Panc1 (cell line): ENCODE data around the gene CUEDC1. TPM values are rescaled to one million over a fixed set of nuclear protein-coding genes. Genes with fewer than 3 reads are reported as not detected.

Experiments
- ATAC-seq: fragments of 200-7000 bp; cut with Tn5 transposase; 2 replicates; pipeline ENCODE4 v1.9.1; 2020; ENCODE audit warnings: mild to moderate bottlenecking, moderate library complexity
- BruUV-seq: library from RNA; stranded (reverse); fragments of 400-500 nt; replicated peaks from 2 replicates; lab custom pipeline; 2021; lab: Mats Ljungman, UMichigan
- CTCF ChIA-PET: fragments of 300-600 bp; sonication (Branson Sonifier 250); formaldehyde crosslinking; loops from one replicate; lab custom pipeline; 2022; ENCODE audit warnings: antibody characterized with exemption; lab: Charles Lee
- POLR2A ChIA-PET: fragments of 300-600 bp; sonication (Branson Sonifier 250); formaldehyde crosslinking; loops from one replicate; lab custom pipeline; 2022; ENCODE audit warnings: antibody characterized with exemption; lab: Charles Lee
- DNase-seq: peaks from one replicate; pipeline ENCODE4 v3.0.0-alpha.2; 2010; ENCODE audit warnings: low read depth, low spot score
- H3K27ac ChIP-seq: 2 replicates; pipeline ENCODE4 v1.5.1; 2011; ENCODE audit warnings: mild to moderate bottlenecking, low read length, inconsistent platforms
- H3K27me3 ChIP-seq: fragments of 200-500 bp; sonication (Bioruptor generic); 2 replicates; pipeline ENCODE4 v1.6.0; 2014; ENCODE audit warnings: low read length, inconsistent platforms; ENCODE audit not compliant: control insufficient read depth, insufficient read depth
- H3K36me3 ChIP-seq: fragments of 200-500 bp; sonication (Bioruptor generic); 2 replicates; pipeline ENCODE4 v1.5.1; 2014; ENCODE audit warnings: inconsistent platforms, mild to moderate bottlenecking, low read length, moderate library complexity; ENCODE audit not compliant: control insufficient read depth, insufficient read depth
- H3K4me1 ChIP-seq: 2 replicates; pipeline ENCODE4 v1.5.1; 2011; ENCODE audit warnings: inconsistent platforms, mild to moderate bottlenecking, low read length, moderate library complexity; ENCODE audit not compliant: control insufficient read depth, insufficient read depth
- H3K4me3 ChIP-seq, 2 experiments: 2 replicates each; pipeline ENCODE4 v1.5.1; 2011 to 2012; ENCODE audit warnings: low read depth in 2 of 2, low read length in 2 of 2, mild to moderate bottlenecking in 2 of 2, inconsistent platforms in 1 of 2, moderate library complexity in 1 of 2
- H3K9me3 ChIP-seq: fragments of 200-500 bp; sonication (Bioruptor generic); 2 replicates; pipeline ENCODE4 v1.5.1; 2014; ENCODE audit warnings: low read depth, mild to moderate bottlenecking, inconsistent platforms, low read length, moderate library complexity; ENCODE audit not compliant: control insufficient read depth, insufficient read depth
- POLR2AphosphoS5 ChIP-seq: IDR thresholded peaks from 2 replicates; pipeline ENCODE4 v1.6.1; 2012; ENCODE audit warnings: mild to moderate bottlenecking, low read depth, low read length, moderate library complexity
- SIN3A ChIP-seq: IDR thresholded peaks from 2 replicates; pipeline ENCODE4 v1.6.1; 2012; ENCODE audit warnings: low read depth, mild to moderate bottlenecking, low read length, moderate library complexity, borderline replicate concordance; ENCODE audit not compliant: insufficient read depth
- TCF7L2 ChIP-seq: IDR thresholded peaks from 2 replicates; pipeline ENCODE4 v1.6.1; 2011; ENCODE audit warnings: mild to moderate bottlenecking, low read depth, low read length, inconsistent platforms
- in situ Hi-C: cut with HindIII; loops from 2 replicates; pipeline ENCODE4 v1.10.0; 2016; ENCODE audit warnings: low sequenced_read_pairs, low pct_unique_long_range_greater_than_20kb
- intact Hi-C: fragments of 100-400 bp; cut with micrococcal nuclease; formaldehyde crosslinking; loops from one replicate; pipeline ENCODE4 v1.10.0; 2022; ENCODE audit not compliant: unreplicated experiment
- total RNA-seq: library from RNA; stranded (reverse); gene quantifications from one replicate; pipeline ENCODE4 v1.2.1, GENCODE V29; 2021; ENCODE audit not compliant: unreplicated experiment
- TF ChIP-seq, protein P1 (sequence below): fragments of 450-650 bp; IDR thresholded peaks from 2 replicates; pipeline ENCODE4 v1.5.1; 2017; ENCODE audit warnings: mild to moderate bottlenecking
- TF ChIP-seq, protein P2 (sequence below), 2 experiments: IDR thresholded peaks; 2 replicates each; pipeline ENCODE4 v1.6.1; 2011 to 2012; ENCODE audit warnings: low read depth in 2 of 2, control low read depth in 1 of 2, low read length in 1 of 2, mild to moderate bottlenecking in 1 of 2, moderate library complexity in 1 of 2; ENCODE audit not compliant: insufficient read depth in 1 of 2

Gene CUEDC1
- total RNA-seq, 1 experiment from 2014 or later = 103 TPM

DNA sequence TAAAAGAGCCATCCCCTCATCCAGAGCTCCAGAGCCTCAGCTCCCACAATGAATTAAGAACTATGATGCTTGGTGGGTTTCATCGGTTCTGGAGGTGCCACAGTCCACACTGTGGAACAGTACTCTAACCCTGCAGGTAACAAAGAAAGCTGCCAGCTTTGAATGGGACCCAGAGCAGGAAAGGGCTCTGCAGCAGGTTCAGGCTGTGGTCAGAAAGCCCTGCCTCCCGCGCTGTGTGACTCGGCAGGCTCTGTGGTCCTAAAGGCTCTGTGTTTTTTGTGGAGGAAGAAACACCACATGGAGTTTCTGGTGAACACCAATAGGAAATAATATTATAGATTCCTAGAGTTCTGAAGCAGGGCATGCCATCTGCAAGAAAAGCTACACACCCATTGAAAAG is 137.9 kb downstream of the CUEDC1 start:
- DNase-seq = no peak
- H3K4me1 ChIP-seq = no peaks in the 10 kb centered on the region
- CTCF ChIA-PET = no interaction called here
- POLR2A ChIA-PET = interaction anchor here (0.6 kb wide), 1 partner anchor 38 kb away, joined by 4 read pairs; no protein-coding TSS in a partner anchor
- H3K36me3 ChIP-seq = no peaks in the 10 kb centered on the region
- no peaks in the 10 kb centered on the region for H3K9me3 ChIP-seq
- in situ Hi-C loops = no loop called here
- no peak for ATAC-seq
- intact Hi-C loops = no loop called here
- no peak for TF ChIP-seq POLR2AphosphoS5
- TF ChIP-seq SIN3A = no peak
- TF ChIP-seq TCF7L2 = no peak
- TF ChIP-seq, protein P1, sequence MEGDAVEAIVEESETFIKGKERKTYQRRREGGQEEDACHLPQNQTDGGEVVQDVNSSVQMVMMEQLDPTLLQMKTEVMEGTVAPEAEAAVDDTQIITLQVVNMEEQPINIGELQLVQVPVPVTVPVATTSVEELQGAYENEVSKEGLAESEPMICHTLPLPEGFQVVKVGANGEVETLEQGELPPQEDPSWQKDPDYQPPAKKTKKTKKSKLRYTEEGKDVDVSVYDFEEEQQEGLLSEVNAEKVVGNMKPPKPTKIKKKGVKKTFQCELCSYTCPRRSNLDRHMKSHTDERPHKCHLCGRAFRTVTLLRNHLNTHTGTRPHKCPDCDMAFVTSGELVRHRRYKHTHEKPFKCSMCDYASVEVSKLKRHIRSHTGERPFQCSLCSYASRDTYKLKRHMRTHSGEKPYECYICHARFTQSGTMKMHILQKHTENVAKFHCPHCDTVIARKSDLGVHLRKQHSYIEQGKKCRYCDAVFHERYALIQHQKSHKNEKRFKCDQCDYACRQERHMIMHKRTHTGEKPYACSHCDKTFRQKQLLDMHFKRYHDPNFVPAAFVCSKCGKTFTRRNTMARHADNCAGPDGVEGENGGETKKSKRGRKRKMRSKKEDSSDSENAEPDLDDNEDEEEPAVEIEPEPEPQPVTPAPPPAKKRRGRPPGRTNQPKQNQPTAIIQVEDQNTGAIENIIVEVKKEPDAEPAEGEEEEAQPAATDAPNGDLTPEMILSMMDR = no peak
- TF ChIP-seq, protein P2, sequence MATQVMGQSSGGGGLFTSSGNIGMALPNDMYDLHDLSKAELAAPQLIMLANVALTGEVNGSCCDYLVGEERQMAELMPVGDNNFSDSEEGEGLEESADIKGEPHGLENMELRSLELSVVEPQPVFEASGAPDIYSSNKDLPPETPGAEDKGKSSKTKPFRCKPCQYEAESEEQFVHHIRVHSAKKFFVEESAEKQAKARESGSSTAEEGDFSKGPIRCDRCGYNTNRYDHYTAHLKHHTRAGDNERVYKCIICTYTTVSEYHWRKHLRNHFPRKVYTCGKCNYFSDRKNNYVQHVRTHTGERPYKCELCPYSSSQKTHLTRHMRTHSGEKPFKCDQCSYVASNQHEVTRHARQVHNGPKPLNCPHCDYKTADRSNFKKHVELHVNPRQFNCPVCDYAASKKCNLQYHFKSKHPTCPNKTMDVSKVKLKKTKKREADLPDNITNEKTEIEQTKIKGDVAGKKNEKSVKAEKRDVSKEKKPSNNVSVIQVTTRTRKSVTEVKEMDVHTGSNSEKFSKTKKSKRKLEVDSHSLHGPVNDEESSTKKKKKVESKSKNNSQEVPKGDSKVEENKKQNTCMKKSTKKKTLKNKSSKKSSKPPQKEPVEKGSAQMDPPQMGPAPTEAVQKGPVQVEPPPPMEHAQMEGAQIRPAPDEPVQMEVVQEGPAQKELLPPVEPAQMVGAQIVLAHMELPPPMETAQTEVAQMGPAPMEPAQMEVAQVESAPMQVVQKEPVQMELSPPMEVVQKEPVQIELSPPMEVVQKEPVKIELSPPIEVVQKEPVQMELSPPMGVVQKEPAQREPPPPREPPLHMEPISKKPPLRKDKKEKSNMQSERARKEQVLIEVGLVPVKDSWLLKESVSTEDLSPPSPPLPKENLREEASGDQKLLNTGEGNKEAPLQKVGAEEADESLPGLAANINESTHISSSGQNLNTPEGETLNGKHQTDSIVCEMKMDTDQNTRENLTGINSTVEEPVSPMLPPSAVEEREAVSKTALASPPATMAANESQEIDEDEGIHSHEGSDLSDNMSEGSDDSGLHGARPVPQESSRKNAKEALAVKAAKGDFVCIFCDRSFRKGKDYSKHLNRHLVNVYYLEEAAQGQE (IDR thresholded peaks at IDR 0.05; ENCODE audit: insufficient read depth in 1 of 2, low read depth in 2 of 2, low read length in 1 of 2) = no peak
- no TSS peak for BruUV-seq
- peaks cover 12% of the 10 kb centered on the region for H3K27me3 ChIP-seq
- no peak overlapping the region for H3K4me3 ChIP-seq
- no peak overlapping the region for H3K27ac ChIP-seq

DNA sequence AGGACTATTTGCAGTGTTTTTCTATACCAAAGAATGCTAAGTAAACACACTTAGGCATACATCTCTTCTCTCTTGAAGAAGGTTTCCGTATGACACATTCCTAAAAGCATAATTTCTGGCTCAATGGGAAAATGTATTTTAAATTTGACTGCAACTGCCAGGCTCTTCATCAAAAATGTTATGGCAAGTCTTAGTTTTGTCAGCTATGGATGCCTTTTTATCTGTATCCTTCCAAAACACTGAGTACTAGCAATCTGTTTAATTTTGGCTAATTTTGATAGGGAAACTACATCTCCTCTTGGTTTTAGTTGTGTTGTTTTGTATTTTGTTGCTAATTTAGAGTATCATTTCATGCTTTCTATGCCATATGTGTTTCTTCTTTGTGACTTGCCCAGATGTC is 140.8 kb downstream of the CUEDC1 start:
- ATAC-seq = no peak
- intact Hi-C loops = no loop called here
- CTCF ChIA-PET = interaction anchor here (1.2 kb wide), 1 partner anchor 19 kb away, joined by 3 read pairs; no protein-coding TSS in a partner anchor
- no peak for DNase-seq
- Histone ChIP-seq H3K9me3 (no peaks in the 10 kb centered on the region), H3K27ac (no peak overlapping the region), H3K4me1 (no peaks in the 10 kb centered on the region), H3K27me3 (peaks cover 18% of the 10 kb centered on the region), H3K36me3 (no peaks in the 10 kb centered on the region), H3K4me3 (no peak overlapping the region)
- BruUV-seq = no TSS peak
- POLR2A ChIA-PET = no interaction called here
- TF ChIP-seq POLR2AphosphoS5 (no peak), TCF7L2 (no peak), SIN3A (no peak)
- TF ChIP-seq, protein P2 (IDR thresholded peaks at IDR 0.05; ENCODE audit: insufficient read depth in 1 of 2, low read depth in 2 of 2, low read length in 1 of 2) = no peak
- TF ChIP-seq, protein P1 = no peak
- in situ Hi-C loops = no loop called here
